ENCODE results near the gene ARHGAP18. TPM values are rescaled to one million over a fixed set of nuclear protein-coding genes. Genes with fewer than 3 reads are reported as not detected.

Gene ARHGAP18
- total and polyA plus RNA-seq, 2 of the 13 experiments (the other 11 are each of a cell fraction or from before 2014, with no cell fraction given): 58.2 to 115 TPM

- peak; percentile 83; the same call in 1 of the 2 replicates for TF ChIP-seq ZNF780A (CRISPR knock-in tag; IDR thresholded peaks at IDR 0.05)
- TF ChIP-seq CERS6 (CRISPR knock-in tag; IDR thresholded peaks at IDR 0.05): no peak
- TF ChIP-seq ARNT (IDR thresholded peaks at IDR 0.05): no peak
- TF ChIP-seq ZNF280D (CRISPR knock-in tag; IDR thresholded peaks at IDR 0.05): peak; percentile 78; the same call in 1 of the 2 replicates
- TF ChIP-seq ZNF17 (CRISPR knock-in tag; IDR thresholded peaks at IDR 0.05): no peak
- no peak for TF ChIP-seq USF2 (IDR thresholded peaks at IDR 0.05; ENCODE audit: low read depth, low read length)
- TF ChIP-seq USF2 (CRISPR knock-in tag; IDR thresholded peaks at IDR 0.05; ENCODE audit: borderline replicate concordance): no peak; the same call in 1 of the 2 replicates
- TF ChIP-seq MNT (IDR thresholded peaks at IDR 0.05): peak; percentile 27; the same call in 1 of the 2 replicates
- TF ChIP-seq ZNF281 (CRISPR knock-in tag; IDR thresholded peaks at IDR 0.05; ENCODE audit: borderline replicate concordance): no peak; the same call in 1 of the 2 replicates
- no peak for TF ChIP-seq MZF1 (CRISPR knock-in tag; IDR thresholded peaks at IDR 0.05; ENCODE audit: borderline replicate concordance)
- TF ChIP-seq SRSF4 (IDR thresholded peaks at IDR 0.05; ENCODE audit: low read depth, low read length, poor library complexity, severe bottlenecking): no peak
- TF ChIP-seq TRIM24 (CRISPR knock-in tag; IDR thresholded peaks at IDR 0.05): no peak
- TF ChIP-seq ARID2 (CRISPR knock-in tag; IDR thresholded peaks at IDR 0.05; ENCODE audit: borderline replicate concordance): peak; percentile 24; the same call in 1 of the 2 replicates
- no peak for TF ChIP-seq ZNF674 (CRISPR knock-in tag; IDR thresholded peaks at IDR 0.05; ENCODE audit: low read depth)
- TF ChIP-seq RBFOX2 (IDR thresholded peaks at IDR 0.05; ENCODE audit: low read depth, low read length): peak; percentile 76
- 0 out of 2 replicates have a peak, but pooled peaks have one; percentile 18 for TF ChIP-seq SMYD3 (CRISPR knock-in tag; IDR thresholded peaks at IDR 0.05)
- TF ChIP-seq ZNF260 (CRISPR knock-in tag; IDR thresholded peaks at IDR 0.05; ENCODE audit: borderline replicate concordance, low read depth): no peak
Measured at GRCh38 chr6:129709769-129710449, at the start of gene ARHGAP18 (continued).
